Chondrocyte (in vitro differentiated cells): ENCODE measurements around the gene BCL6. TPM values are rescaled to one million over a fixed set of nuclear protein-coding genes. Genes with fewer than 3 reads are reported as not detected.
A peak's percentile ranks its signal among the peaks of the same experiment; 100 is the strongest.

Experiments used
- DNase-seq: peaks from one replicate; pipeline ENCODE4 v3.0.0; 2021; ENCODE audit warnings: mixed read lengths, low spot score
- H3K27ac Mint-ChIP-seq: one replicate; pipeline ENCODE4 v1.8.0; 2021; ENCODE audit warnings: mild to moderate bottlenecking, moderate library complexity, mixed read lengths; ENCODE audit not compliant: unreplicated experiment
- H3K27me3 Mint-ChIP-seq: 2 replicates; pipeline ENCODE4 v1.8.0; 2021; ENCODE audit warnings: low read depth, mixed read lengths
- H3K36me3 Mint-ChIP-seq: 2 replicates; pipeline ENCODE4 v1.8.0; 2021; ENCODE audit warnings: low read depth, mixed read lengths
- H3K4me1 Mint-ChIP-seq: 2 replicates; pipeline ENCODE4 v1.8.0; 2021; ENCODE audit warnings: low read depth, mild to moderate bottlenecking, mixed read lengths
- H3K4me3 Mint-ChIP-seq: one replicate; pipeline ENCODE4 v1.8.0; 2021; ENCODE audit warnings: mild to moderate bottlenecking, moderate library complexity, mixed read lengths; ENCODE audit not compliant: unreplicated experiment
- H3K9me3 Mint-ChIP-seq: 2 replicates; pipeline ENCODE4 v1.8.0; 2021; ENCODE audit warnings: low read depth, mixed read lengths
- total RNA-seq: library from RNA; stranded (reverse); gene quantifications from 3 replicates; pipeline ENCODE4 v1.2.1, GENCODE V29; 2021
- TF ChIP-seq, protein P1 (sequence below): fragments of 200-600 bp; sonication (generic); IDR thresholded peaks from 2 replicates; pipeline ENCODE4 v1.5.0; 2021; ENCODE audit warnings: antibody characterized with exemption, mild to moderate bottlenecking, moderate library complexity

Gene BCL6
- total RNA-seq, 1 donor from 2014 or later, result 46.7 TPM

DNA sequence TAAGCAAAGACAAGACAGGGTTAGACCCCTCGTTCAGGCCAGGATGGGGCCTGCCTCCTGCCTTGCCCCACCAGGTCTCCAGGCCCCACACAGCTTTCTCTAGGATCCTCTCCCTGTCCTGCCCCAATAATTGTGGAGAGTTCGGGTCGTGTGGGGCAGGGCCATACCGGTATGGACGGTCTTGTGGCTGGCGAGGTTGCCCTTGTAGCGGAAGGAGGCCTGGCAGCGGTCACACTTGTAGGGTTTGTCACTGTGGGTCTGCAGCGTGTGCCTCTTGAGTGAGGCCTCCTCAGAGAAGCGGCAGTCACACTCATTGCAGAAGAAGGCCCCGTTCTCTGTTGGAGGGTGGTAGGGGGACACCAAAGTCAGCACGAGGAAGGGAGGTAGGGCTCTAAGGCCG is 18.7 kb downstream of the BCL6 start:
- DNase-seq, result no peak
- TF ChIP-seq, protein P1, sequence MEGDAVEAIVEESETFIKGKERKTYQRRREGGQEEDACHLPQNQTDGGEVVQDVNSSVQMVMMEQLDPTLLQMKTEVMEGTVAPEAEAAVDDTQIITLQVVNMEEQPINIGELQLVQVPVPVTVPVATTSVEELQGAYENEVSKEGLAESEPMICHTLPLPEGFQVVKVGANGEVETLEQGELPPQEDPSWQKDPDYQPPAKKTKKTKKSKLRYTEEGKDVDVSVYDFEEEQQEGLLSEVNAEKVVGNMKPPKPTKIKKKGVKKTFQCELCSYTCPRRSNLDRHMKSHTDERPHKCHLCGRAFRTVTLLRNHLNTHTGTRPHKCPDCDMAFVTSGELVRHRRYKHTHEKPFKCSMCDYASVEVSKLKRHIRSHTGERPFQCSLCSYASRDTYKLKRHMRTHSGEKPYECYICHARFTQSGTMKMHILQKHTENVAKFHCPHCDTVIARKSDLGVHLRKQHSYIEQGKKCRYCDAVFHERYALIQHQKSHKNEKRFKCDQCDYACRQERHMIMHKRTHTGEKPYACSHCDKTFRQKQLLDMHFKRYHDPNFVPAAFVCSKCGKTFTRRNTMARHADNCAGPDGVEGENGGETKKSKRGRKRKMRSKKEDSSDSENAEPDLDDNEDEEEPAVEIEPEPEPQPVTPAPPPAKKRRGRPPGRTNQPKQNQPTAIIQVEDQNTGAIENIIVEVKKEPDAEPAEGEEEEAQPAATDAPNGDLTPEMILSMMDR, result no peak
- Mint-ChIP-seq H3K36me3 (peaks cover 75% of the 10 kb centered on the region), H3K9me3 (no peaks in the 10 kb centered on the region), H3K27ac (no peak overlapping the region), H3K4me3 (no peak overlapping the region), H3K4me1 (no peaks in the 10 kb centered on the region), H3K27me3 (no peaks in the 10 kb centered on the region)

GRCh38 chr3:187725653-187726370 is 19.5 kb downstream of the BCL6 start:
- Mint-ChIP-seq H3K27ac (no peak overlapping the region), H3K9me3 (no peaks in the 10 kb centered on the region), H3K36me3 (peaks cover 75% of the 10 kb centered on the region), H3K4me3 (no peak overlapping the region), H3K4me1 (no peaks in the 10 kb centered on the region), H3K27me3 (no peaks in the 10 kb centered on the region)
- no peak for DNase-seq
- TF ChIP-seq, protein P1, result no peak

- H3K4me3 Mint-ChIP-seq, result no peak overlapping the region
- no peak for DNase-seq
- no peaks in the 10 kb centered on the region for H3K4me1 Mint-ChIP-seq
- H3K27me3 Mint-ChIP-seq, result no peaks in the 10 kb centered on the region
- H3K36me3 Mint-ChIP-seq, result peaks cover 73% of the 10 kb centered on the region
- H3K27ac Mint-ChIP-seq, result no peak overlapping the region
- TF ChIP-seq, protein P1, result no peak
- no peaks in the 10 kb centered on the region for H3K9me3 Mint-ChIP-seq
These were observed 20.0 kb downstream of the BCL6 start for GRCh38 chr3:187725224-187725623.

DNA sequence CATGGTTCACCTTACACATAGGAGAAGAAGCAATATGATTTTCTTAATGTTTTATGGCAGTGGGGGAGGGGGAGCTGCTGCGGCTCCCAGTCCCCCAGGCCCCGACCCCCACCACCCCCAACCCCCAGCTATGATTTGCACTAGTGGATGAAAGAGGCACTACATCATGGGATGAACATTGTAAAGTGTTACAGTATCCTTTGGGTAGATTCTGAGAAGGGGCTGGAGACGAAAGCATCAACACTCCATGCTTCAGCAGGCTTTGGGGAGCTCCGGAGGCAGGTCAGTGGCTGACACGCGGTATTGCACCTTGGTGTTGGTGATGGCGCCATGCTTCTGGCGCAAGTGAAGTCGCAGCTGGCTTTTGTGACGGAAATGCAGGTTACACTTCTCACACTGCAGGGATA is 23.1 kb downstream of the BCL6 start:
- H3K4me1 Mint-ChIP-seq, result no peaks in the 10 kb centered on the region
- DNase-seq, result no peak
- H3K9me3 Mint-ChIP-seq, result no peaks in the 10 kb centered on the region
- H3K36me3 Mint-ChIP-seq, result peaks cover 50% of the 10 kb centered on the region
- H3K27ac Mint-ChIP-seq, result no peak overlapping the region
- TF ChIP-seq, protein P1, result peak; percentile 28
- no peaks in the 10 kb centered on the region for H3K27me3 Mint-ChIP-seq
- H3K4me3 Mint-ChIP-seq, result no peak overlapping the region

DNA sequence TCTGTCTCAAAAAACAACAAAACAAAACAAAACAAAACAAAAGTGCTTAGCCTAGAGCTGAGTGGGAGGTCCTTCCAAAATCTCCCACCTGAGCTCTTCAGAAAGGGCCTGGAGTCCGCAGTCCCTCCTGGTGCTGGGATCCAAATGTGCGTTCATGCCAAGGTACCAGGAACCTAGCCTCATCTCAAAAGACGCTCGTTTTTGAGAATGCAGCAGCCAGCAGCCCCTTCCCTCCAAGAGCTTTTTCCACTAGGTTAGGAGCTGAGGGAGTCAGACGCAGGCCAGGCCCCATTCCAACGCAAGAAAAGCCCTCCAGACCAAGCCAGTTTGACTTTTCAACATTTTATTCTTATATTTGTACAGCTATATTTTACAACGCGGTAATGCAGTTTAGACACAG is 24.2 kb downstream of the BCL6 start:
- H3K9me3 Mint-ChIP-seq, result no peaks in the 10 kb centered on the region
- DNase-seq, result no peak
- no peak overlapping the region for H3K27ac Mint-ChIP-seq
- H3K27me3 Mint-ChIP-seq, result no peaks in the 10 kb centered on the region
- peaks cover 40% of the 10 kb centered on the region for H3K36me3 Mint-ChIP-seq
- H3K4me3 Mint-ChIP-seq, result no peak overlapping the region
- no peaks in the 10 kb centered on the region for H3K4me1 Mint-ChIP-seq
- TF ChIP-seq, protein P1, result no peak
